Measurements from ENCODE around the gene AGO4.

GRCh38 chr1:35857830-35858229 lies 50.0 kb downstream of the AGO4 start:
- TF ChIP-seq GATA2 (IDR thresholded peaks at IDR 0.05; ENCODE audit: low read depth, low read length) (no peak), GATA3 (IDR thresholded peaks at IDR 0.05; ENCODE audit: low read depth, low read length) (no peak)

All from SH-SY5Y (cell line).